C4-2B (cell line): Measurements from ENCODE around the gene HTR4.

Experiments used
- ZFX ChIP-seq: fragments of 450-650 bp; IDR thresholded peaks from 2 replicates; pipeline ENCODE4 v1.6.1; 2017
- TF ChIP-seq, protein P1 (sequence below): fragments of 450-650 bp; conservative IDR thresholded peaks from 2 replicates; pipeline ENCODE4 v1.5.1; 2017; ENCODE audit warnings: mild to moderate bottlenecking

DNA sequence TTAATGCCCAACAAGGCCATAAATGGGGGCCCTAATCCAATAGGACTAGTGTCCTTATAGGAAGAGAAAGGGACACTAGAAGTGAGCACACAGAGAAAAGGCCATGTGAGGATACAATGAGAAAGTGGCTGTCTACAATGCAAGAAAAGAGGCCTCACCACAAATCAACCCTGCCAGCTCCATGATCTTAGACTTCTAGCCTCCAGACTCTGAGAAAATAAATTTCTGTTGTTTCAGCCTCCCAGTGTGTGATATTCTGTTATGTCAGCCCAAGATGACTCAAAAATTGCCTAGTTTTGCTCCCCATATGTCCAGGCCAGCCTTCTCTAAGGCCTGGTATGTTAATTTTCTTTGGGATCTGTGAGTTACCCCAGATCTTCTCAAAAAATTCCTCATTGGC lies 32.3 kb upstream of the HTR4 start:
- TF ChIP-seq, protein P1, sequence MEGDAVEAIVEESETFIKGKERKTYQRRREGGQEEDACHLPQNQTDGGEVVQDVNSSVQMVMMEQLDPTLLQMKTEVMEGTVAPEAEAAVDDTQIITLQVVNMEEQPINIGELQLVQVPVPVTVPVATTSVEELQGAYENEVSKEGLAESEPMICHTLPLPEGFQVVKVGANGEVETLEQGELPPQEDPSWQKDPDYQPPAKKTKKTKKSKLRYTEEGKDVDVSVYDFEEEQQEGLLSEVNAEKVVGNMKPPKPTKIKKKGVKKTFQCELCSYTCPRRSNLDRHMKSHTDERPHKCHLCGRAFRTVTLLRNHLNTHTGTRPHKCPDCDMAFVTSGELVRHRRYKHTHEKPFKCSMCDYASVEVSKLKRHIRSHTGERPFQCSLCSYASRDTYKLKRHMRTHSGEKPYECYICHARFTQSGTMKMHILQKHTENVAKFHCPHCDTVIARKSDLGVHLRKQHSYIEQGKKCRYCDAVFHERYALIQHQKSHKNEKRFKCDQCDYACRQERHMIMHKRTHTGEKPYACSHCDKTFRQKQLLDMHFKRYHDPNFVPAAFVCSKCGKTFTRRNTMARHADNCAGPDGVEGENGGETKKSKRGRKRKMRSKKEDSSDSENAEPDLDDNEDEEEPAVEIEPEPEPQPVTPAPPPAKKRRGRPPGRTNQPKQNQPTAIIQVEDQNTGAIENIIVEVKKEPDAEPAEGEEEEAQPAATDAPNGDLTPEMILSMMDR = no peak
- TF ChIP-seq ZFX = no peak
